TTC549 (cell line): ENCODE results near the gene SPOCD1.
"Not testable (repeated sequence)": the region's sequence is repeated elsewhere in the genome, so short reads cannot be mapped to it uniquely, and the experiment has no call there.

ENCODE experiments used
- FAIRE-seq: peaks from 2 replicates; lab custom pipeline; 2012; peaks lifted over from hg19 to GRCh38; lab: Jason Lieb, UNC

The SPOCD1 gene

DNA sequence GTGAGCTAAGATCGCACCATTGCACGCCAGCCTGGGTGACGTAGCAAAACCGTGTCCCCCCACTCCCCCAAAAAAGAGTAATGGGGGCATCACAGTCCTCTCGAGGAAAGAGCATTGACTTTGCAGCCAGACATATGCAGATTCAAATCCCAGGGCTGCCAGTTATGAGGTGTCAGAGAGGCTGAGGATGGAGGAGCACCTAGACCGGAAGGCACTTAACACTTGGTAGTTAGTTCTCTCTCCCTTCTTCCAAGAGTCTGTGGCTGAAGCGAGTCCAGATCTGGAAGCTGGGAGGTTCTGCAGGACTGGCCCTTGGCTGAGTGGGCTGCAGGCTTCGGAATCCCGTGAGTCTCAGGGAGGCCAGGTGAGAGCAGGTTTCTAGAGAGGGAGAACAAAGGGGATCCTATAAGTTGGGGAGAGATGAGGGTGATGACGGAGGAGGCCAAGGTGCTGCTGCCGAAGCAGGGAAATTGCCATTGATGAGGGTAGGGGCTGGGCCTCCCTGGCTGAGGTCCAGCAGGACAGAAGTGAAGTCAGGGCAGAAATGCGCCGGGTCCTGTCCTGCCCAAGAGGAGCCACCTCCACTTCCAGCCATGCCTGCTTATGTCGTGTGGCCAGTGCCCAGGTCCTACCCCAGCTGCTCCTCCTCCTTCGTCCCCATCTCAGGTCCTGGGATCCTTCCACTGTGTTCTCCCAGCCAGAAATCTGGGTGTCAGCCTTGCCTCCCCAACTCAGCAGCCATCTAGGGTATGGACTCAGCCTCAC, 13.3 kb upstream of the SPOCD1 start:
- no peak for FAIRE-seq

DNA sequence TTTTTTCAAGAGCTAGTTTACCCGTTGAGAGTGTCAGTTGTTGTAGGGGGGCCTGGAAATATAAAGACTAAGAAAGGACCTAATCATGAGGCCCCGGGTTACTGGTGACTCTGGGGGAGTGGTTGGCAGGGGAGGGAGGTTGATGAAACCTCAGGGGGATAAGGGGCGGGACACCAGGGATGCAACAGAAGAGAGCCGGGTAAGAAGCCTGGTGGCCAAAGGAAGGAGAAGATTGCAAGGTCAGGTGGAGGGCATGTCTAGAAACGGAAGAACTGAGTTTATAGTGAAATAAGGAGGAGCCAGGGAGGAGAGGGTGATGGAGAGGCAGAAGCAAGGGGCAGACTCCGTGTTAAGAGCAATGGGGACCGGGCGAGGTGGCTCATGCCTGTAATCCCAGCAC, 12.5 kb upstream of the SPOCD1 start:
- no peak for FAIRE-seq

DNA sequence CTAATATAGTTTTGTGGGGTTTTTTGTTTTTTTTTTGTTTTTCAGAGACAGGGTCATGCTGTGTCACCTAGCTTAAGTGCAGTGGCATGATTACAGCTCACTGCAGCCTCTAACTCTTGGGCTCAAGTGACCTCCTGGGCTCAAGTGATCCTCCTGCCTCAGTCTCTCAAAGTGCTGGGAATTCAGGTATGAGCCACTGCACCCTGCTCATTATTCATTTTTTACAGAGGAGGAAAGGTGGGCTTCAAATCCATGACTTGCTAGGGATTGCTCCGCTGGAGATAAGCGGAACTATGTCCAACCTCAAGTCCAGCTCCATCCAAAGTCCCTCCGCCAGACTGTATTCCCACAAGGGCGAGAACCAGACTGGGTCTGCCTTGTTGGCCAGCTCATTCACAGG, 8.0 kb upstream of the SPOCD1 start:
- FAIRE-seq, result no peak

DNA sequence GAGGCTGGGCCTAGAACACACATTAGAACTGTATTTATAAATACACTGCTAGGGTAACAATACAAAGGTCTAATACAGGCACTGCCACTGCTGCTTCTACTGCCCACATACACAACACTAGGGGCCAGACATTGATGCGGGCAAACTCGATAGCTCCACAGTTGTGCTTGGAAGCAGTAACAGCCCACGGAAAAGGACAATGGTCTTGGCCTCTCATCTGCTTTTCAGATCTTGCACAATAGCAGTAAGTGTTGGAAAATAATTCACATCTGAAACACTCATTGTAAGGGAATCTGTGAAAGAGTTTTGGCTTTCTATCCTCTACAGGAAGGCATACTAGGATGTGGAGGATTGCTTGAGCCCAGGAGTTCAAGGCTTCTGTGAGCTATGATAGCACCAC, 6.9 kb upstream of the SPOCD1 start:
- FAIRE-seq, result no peak

DNA sequence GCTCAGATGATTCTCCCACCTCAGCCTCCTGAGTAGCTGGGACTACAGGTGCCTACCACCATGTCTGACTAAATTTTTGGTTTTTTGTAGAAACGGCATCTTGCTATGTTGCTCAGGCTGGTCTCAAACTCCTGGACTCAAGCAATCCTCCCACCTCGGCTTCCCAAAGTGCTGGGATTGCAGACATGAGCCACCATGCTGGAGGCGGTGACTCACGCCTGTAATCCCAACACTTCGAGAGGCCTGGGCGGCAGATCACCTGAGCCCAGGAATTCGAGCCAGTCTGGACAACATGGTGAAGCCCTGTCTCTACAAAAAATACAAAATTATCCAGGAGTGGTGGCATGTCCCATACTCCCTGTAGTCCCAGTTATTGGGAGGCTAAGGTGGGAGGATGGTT, 4.4 kb upstream of the SPOCD1 start:
- not testable (repeated sequence) for FAIRE-seq

DNA sequence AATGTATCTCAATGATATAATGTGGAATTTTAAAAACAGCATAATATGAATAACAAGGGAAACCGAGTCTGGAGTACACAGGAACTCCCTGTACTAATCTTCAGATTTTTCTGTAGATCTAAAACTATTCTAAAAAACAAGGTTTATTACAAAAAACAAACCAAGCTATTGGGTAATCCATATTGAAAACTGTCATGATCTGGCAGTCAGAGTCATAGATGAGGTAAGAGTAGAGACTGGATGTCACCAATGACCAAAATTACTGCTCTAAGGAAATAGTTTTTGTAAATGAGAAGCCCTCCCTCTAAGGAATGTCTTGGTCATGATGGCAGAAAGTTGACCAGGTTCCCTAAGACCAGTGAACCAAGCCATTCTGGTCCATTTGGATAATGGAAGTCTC, 2.4 kb upstream of the SPOCD1 start:
- FAIRE-seq, result no peak

DNA sequence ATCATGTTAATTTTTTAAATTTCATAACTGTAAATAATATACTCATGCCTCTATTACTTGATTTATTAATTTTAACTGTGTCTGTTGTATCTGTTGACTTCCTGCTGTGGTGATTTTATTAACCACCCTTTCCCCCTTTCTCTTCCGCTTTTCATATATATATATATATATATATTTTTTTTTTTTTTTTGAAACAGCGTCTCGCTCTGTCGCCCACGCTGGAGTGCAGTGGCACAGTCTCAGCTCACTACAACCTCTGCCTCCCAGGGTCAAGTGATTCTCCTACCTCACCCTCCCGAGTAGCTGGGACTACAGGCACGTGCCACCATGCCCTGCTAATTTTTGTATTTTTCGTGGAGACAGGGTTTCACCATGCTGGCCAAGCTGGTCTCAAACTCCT, 1.1 kb upstream of the SPOCD1 start:
- not testable (repeated sequence) for FAIRE-seq

DNA sequence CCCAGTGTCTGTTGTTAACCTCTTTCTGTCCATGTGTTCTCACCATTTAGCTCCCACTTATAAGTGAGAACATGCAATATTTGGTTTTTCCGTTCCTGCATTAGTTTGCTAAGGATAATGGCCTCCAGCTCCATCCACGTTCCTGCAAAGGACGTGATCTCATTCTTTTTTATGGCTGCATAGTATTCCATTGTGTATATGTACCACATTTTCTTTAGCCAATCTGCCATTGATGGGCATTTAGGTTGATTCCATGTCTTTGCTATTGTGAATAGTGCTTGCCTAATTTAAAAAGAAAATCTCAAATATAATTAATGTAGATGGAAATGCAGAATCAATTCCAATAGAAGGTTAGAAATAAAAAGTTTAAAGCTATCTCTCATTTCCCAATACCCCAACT, 679 bp upstream of the SPOCD1 start:
- FAIRE-seq, result not testable (repeated sequence)

DNA sequence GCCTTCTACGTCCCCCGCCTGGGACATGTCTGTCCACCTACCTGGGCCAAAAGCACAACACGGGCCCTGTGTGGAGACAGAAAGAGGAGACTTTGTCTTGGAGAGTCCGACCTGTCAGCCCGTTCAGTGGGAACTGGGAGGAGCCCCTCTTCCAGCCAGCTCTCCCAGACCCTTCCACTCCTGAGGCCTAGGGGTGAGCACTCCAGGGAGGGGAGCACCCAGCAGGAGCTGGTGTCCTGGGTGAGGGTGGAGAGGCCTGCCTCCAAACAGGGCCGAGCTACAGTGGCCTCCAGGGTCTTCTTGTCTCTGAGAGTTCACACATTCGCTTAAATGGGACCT, 546 bp downstream of the SPOCD1 start:
- FAIRE-seq, result no peak

DNA sequence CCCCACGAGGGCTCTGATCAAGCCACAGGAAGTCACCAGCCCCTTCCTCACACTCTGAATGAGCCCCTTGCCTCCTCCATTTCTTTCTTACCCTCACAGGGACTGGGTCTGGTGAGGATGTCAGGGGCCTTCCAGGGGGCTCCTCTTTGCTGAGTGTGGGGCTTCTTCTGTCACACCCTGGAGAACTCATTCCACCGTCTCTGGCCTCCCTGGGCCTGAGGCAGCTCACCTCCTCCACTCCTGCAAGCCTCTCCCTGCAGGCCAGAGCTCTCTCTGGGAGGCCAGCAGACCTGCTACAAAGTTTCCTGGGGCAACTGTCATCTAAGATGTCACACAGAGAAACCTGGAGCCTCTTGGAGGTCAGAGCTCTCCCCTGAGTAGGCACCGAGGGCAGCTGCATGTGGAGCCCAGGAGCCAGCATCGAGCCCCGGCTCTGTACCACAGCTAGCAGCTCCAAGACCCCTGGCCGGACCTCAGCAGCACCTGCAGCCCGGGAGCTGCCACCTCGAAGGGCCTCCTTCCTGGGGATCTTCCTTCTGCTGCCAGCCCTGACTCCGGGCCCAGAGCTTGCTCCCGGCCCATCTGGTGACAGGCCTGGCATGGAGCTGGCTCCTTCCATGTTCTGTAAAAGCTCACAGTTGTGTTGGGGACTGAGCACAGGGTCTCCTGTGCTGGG, 1.1 kb downstream of the SPOCD1 start:
- FAIRE-seq, result no peak

DNA sequence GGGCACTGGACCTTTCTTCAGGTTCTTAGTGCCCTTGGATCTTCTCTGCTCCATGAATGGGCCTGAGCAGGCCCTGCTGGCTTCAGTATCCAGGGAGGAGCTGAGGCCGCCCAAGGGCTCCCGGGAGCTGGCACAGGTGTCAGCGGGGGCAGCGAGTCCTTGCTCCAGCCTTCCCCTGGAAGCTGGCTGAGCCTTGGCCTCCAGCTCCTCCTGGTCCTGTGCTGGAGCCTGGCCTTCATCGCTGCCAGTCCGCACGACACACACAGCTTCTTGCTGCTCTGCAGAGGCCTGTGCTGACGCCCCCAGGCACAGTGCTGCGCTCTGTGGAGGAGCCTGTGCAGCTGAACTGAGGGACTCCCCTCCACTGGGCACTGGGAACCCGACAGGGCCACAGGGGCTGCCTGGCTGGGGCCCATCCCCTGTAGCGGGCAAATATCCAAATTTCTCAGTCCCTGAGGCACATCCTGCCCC, 1.7 kb downstream of the SPOCD1 start:
- FAIRE-seq, result no peak

DNA sequence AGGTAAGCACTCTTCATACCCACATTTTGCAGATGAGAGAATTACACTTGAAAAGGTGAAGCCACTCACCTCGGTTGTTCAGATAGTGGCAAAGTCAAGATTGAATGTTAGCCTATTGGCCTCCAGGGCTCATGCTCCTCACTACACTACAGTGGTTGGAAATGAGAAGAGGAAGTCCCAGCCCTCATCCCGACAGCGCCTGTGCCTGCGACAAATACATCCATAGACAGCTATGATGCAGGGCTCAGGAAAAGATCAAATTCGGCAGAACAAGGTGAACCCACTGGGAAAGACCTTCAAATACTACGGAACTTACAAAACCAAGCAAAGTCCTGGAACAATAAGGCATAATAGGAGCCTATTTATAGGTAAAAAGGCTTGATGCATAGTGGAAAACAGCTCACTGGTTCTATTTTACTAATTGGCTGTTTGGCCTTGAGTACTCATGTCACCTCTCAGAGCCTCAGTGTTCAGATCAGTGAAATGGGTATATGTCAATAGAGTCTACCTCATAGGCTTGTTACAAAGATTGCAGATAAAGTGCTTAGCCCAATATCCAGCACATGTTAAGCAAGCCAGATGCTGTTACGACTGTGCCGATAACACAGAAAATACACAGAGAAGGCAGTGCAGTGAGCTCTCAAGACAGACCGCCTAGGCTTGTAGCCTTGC, 3.5 kb downstream of the SPOCD1 start:
- no peak for FAIRE-seq

DNA sequence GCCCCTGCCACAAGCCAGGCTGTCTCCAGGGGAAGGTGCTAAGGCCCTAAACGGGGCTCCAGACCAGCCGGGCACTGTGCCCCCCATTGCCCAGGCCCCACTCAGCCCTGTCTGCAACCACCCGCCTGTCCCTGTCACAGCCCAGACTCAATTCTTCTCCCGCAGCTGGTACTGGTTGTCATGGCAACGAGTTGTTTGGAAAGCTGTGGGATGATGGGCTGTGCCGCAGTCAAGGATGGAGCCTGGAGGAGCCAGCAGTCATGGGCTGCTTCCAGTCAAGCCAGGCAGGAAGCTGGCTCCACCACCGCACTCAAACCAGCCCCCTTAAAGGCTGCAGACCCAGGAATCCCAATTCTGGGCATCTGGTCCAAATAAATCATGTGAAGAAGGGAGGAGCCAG, 4.2 kb downstream of the SPOCD1 start:
- no peak for FAIRE-seq

DNA sequence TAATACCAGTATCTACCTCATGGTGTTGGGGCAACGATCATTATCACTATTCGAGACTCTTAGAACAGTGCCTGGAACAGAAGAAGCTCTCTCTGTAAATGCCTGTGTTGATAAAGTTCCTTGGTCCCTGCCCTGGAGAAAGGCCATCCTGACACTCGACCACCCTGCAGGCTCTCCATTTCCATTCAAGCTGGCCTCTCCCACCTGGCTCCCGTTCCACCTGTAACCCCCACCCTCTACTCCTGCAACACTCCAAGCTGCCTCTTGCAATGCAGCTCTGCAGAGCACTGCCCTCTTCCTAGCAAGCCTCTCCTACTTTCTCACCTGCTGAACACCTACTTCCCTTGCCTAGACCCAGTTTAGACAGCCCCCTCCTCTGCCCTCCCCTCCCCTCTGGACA, 6.1 kb downstream of the SPOCD1 start:
- no peak for FAIRE-seq

DNA sequence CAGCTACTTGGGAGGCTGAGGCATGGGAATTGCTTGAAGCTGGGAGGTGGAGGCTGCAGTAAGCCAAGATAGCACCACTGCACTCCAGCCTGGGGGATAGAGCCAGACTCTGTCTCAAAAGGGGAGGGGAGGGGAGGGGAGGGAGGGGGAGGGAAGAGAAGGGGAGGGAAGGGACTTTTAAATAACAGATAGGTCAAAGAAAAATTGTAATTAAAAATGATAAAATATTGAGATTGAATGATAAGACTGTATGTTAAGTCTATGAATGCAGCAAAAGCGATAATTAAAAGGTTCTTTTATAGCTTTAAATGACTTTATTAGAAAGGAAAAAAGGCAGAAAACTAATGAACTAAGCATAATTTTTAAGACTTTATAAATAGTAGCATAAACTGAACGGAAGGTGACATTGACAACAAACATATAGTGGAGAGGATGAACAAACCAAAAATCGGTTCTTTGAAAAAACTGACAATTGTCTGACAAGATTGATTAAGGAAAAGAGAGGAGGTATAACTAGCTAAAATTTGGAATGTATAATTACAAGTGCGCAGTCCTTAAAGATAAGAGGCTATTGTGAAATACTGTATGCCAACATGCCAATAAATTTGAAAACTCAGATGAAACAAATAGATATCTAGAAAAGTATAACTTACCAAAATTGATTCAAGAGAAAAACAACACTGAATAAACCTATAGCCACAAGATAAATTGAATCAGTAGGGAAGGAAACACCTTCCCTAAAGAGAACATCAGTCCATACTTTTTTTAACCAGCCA, 8.4 kb downstream of the SPOCD1 start:
- no peak for FAIRE-seq

DNA sequence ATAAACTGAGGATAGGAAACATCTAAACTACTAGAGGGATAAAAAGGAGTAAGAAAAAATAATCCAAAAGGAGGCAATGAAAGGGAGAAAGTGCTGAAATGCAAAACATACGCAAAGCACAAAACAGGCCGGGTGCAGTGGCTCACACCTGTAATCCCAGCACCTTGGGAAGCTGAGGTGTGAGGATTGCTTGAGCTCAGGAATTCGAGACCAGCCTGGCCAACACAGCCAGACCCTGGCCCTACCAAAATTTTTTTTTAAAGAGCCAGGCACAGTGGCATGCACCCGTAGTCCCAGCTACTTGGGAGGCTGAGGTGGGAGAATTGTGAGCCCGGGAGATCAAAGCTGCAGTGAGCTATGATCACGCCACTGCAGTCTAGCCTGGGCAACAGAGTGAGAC, 10.5 kb downstream of the SPOCD1 start:
- FAIRE-seq, result no peak

DNA sequence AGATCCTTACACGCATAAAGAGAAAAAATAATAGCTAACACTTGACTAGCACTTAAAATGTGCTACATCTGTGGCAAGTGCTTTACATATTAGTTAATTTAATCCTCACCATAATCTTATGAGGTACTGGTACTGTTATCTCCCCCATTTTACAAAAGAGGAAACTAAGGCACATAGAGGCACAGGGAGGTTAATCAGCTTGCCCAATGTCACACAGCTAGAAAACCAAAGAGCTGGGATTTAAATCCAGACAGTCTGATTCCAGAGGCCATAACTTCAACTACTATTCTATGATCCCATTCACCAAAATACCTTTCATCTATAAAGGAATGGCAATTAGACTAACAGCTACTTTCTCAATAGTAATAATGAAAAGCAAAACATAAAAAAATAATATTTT, 11.7 kb downstream of the SPOCD1 start:
- no peak for FAIRE-seq

DNA sequence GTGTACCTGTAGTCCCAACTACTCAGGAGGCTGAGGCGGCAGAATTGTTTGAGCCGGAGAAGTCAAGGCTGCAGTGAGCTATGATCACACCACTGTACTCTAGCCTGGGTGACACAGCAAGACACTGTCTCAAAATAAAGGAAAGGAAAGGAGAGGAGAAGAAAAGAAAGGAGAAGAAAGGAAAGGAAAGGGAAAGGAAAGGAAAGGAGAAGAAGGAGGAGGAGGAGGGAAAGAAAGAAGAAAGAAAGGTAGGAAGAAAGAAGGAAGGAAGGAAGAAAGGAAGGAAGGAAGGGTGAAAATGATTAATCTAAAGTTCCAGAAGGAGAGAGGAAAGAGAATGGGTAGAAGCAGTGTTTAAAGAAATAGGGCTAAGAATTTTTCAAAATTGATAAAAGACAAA, 12.2 kb downstream of the SPOCD1 start:
- no peak for FAIRE-seq

DNA sequence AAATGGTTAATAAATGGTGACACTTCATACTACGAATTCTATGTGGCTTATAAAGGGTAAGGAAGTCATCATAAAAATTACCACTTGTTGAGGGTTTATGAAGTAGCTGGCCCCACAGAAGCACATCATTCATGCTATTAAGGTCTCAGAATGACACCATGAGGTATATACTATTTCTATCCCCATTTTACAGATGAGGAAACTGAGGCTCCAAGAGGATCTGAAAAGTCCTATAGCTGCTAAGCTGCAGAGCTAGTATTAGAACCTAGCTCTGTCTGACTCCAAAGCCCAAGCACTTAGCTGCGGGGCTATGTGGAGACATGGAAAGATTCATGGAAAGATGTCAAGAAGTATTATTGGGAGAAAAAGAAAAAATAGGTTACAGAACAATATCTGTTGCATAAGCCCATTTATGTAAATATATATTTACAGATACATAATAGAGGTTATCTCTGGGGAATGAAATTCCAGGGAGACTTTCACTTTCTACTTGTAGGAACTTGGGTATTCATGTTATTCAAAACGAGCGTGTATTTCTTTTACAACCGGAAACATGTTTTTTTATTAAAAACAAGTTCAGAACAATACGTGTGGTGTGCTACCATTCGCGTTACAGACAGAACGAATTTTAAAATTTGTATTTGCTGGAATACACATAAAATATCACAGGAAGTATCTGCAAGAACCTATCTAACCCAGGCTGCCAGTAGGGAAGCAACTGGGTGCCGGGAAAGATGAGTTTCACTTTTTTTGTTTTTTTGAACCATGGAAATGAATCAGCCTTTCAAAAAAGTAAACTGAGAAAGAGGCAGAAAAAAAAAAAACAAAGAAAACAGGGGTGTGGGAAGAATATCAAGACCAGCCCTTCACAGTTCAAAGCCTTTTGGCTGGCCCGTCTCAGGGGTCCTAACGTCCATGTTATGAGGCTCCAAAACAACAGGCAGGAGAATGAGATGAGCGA, 13.4 kb downstream of the SPOCD1 start:
- FAIRE-seq, result no peak

DNA sequence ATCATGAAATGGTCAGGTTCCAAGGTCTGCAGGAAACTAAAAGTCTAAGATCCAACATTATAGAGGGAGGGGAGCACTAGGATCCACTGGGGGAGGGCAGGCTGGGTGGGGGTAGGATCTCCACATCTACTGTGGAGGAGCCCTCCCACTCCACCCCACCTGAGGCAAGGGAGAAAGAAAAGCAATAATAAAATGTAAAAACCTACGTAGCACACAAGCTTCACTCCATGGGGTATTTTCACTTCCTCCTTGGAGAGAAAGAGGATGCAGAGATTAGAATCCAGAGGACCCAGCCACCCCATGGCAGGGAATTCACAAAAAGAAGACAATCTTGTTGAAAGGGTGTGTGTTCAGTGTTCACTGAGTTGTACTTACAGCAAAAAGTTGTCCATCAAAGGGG, 14.4 kb downstream of the SPOCD1 start:
- no peak for FAIRE-seq

DNA sequence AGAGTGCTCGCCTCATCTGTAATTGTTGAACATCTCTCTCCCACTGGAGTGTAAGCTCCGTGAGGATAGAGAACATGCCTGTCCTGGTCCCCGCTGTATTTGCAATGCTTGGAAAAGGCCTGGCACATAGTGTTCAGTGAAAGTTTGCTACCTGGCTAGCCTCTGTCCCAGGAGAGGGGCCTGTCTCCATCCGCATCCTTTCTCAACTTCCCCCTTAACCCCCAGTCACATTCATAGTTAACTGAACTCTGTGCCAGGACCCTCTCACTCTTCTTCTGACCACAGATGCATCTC, 15.2 kb downstream of the SPOCD1 start:
- FAIRE-seq, result no peak
